Hypothalamus (tissue), 51 donors: Measurements from ENCODE around the gene LIMCH1.

ENCODE experiments used
- DNase-seq, 51 donors: peaks; one replicate each; lab custom pipeline; 2025; lab: John Stamatoyannopoulos, UW

The LIMCH1 gene

DNA sequence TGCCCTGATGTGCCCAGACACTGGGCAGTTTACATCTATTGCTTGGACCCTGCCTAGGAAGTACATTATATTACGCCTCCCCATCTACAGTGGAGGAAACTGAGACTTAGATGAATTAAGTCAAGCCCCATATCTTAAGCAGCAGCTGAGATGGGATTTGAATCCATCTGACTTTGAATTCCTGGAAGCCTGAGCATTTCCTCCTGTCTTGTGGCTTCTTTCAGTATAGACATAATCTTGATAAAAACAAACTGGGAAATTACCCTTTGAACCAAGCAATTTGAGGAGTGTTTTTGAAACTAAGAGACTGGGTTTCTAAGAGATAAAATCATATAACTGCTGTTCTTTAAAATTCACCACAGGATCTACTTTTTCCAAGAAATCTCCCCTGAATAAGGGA lies 18.6 kb downstream of the LIMCH1 start:
- no peak for DNase-seq

DNA sequence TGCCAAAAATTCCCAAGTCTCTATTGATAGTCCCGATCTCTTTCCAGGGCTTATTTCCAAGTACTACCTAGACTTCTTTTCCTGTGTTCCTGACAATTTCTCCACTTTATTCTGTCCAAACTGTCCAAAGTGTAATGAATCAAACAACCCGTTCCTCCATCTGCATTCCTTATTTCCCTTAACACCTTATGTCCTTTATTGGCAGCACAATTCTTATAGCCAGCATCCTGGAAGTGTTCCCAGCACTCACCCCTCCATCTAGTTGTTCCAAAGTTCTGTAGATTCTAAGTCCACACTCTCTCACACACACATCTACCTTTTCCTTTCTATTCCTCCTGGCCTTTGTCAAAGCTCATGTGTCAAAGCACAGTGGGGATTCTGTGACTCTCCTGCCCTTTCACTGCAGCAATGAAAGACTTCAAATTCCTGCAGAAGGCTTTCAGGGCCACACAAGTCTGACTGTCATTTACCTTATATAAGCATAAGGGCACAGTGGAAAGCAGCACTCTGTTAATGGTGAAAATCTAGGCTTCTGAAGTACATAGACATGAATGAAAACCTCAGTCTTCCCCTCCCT lies 22.1 kb downstream of the LIMCH1 start:
- DNase-seq, result no peak

DNA sequence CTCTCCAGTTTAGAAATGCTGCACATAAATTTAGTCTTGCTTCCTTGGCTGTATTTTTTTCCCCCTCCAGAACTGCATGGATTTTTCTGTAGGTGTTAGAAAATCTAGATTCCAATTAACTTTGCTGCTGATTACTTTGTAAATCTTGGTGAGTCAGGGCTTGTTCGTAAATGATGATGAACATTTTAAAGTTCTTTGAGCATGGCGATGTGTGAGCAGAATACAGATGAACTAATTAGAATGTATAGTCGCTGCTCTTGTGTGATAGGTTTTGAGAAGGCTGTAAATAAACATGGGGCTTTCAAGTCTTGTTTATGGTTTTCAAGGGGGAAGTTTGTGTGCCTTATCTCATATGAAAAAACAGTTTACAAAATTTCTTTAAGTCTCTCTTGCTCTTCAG lies 23.3 kb downstream of the LIMCH1 start:
- peak in 1 of 51 donors; percentile 8 for DNase-seq

DNA sequence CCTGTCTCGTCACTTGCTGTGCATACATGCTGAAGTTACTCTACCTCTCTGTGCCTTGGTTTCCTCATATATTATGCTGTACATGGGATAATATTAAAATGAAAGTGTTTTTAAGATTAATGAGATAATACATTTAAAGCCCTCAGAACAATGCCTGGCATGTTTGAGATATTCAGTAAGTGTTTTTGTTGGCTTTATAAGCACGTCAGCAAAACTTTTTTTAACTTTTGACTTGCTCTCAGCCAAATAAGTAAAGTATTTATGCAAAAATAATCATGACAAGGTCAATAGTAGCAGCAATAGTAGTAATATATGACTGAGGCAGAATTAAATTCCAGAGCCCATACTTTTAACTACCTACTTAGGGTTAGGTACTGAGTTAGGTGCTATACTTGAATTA lies 29.2 kb downstream of the LIMCH1 start:
- DNase-seq, result no peak

DNA sequence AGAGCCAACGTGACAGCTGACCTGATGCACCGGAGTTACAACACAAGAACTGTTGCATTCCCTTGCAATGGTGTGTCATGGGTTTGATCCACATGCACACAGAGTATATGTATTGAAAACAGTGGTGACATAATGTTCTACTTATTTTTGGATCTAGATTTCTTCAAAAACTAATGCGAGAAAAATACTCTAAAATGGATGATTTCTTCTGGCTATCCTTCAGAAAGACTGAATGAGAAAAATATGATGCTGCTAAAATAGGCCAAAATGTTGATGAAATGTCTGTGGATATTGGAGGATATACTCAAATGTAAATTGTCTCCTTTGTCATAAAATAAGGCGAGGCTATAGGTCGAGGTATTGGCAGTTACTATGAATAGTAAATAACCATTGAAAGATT lies 30.4 kb downstream of the LIMCH1 start:
- no peak for DNase-seq

DNA sequence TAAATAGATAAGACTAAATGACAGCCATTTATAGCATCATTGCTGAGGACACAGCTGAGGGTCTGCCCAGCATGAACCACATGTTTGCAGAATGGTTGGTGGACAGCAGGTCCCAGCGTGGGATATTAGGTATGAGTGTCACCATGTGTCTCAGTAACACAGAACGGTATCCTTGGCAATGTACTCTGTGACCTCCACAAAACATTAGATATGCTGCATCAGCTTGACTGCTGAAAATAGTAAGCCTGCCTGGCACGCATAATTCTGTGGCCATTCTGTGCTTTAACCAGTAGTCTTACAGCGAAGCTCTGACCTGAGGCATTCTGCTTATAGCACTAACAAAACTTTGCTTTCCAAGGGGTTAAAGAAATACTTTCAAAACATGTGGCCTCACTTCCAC lies 32.0 kb downstream of the LIMCH1 start:
- DNase-seq, result no peak

DNA sequence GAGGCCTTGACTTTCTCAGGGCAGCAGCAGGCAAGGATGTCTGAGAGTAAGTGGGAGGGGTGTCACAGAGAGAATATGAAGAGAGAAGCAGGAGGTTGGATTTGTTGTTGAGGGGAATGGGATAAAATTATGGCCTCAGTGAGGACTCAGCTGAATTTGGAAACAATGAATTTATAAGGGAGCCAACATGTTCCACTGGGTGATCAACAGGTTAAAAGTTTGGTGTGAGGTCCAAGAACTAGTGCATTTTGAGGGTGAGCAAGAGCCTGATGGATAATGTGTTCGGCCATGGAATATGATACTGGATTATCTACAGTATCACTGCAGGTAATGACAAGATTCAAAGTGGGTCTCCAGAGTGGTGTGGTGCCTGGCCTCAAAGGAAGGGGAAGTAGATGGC lies 33.5 kb downstream of the LIMCH1 start:
- no peak for DNase-seq

DNA sequence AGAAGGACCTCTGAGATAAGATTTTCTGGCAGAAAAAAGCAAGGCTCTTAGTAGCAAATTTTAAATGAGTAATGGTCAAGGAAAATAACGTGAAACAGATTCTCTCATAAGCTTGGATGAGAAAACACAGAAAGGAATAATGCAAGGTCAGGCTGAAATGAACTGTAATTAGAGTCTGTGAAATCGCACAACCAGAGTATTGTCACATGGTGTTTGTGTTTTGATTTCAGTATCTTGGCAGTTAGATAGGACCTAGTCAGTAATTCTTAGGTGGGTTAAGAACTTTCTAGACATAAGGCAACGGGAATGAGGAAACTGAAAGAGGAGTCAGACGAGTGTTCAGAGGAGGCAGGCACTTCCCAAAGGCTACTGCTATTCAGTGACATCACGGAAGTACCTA lies 34.6 kb downstream of the LIMCH1 start:
- no peak for DNase-seq

DNA sequence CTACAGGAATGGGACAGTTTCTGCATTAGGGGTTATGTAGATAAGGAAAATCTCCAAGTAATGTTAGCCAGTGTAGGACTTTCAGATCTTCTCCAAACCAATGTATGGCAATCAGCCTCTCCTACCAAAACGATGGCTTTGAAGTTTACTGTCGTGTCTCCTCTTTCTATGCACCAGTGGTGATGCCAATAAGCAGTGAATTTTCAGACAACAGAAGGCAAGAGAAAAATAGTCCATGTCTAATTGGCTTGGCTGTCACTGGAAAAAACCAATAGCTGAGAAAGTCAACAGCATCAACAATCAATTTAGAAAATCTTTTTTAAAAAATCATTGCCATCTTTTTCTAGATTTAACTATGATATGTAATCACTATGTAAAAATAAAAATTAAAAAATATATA lies 35.0 kb downstream of the LIMCH1 start:
- DNase-seq, result no peak

DNA sequence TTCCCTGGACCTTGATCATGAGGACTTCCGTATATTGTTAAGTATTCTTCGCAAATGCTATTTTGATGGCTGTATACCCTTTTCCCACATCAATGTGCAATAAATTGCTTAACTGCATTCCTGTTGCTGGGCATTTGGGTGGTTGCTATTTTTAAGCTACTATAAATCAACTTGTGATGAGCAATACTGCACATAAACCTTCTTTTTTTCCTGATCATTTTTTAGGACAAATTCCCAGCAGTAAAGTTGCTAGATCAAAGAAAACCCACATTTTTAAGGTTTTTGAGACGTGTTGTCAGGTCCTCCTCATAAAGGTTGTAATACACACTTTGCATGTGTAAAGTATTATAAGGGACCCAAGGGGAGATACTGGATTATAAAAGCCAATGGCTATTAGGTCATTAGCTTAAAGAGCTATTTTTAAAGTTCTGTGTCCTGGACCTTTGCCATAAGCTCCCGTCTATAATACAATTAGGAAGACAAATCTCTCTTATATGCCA lies 35.6 kb downstream of the LIMCH1 start:
- no peak for DNase-seq

DNA sequence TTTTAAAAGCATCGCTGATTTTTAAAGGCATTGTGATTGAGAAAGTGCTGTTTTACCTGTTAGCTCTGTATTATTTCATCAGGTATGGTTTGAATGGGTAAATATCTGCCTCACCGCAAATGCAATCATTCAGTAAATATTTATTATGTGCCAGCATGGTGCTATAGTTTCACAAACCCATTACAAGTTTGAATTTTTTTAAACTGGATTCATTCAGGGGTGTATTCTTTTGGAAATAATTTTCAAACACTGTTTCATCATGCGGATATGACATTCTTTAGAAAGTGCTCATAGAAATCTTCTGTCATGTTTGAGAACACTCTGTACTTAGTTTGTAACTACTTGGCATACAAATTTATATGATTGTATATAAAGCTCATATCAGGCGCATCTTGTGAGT lies 37.2 kb downstream of the LIMCH1 start:
- no peak for DNase-seq

DNA sequence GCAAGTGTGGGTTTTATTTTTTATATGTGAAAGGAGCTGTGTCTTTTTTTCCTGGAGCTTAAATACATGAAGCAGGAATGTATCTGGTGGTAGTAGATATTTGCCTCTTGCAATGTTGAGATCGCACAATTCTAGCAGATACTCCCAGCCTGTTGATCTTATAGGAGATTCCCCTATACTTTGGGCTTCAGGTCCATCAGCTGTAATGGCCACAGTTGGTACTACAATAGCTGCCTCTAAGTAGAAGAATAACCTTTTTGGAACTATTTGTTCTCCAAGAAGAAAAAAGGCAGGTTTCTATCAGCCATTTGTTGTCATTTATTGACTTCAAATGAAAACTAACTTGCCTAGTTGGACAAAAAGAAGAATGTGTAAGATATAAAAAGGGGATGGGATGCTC lies 37.7 kb downstream of the LIMCH1 start:
- DNase-seq, result no peak

DNA sequence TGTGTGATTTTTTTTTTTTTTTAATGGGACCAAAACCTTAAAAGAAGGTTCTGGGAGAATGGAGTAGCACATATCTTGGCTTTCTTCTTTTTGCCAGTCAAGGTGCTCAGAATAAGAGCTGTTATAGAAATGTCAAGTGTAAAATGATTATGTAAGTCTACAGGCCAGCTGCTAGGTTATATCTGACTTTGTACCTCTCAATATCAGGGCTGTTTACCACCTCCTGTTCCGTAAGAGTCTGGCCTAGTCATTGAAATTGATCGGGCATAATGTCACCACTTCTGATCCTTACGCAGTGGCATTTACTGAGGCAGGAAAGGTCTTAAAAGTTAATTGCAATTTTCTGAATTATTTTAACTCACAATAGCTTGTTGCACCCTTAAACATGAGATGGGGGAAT lies 41.1 kb downstream of the LIMCH1 start:
- DNase-seq, result no peak

DNA sequence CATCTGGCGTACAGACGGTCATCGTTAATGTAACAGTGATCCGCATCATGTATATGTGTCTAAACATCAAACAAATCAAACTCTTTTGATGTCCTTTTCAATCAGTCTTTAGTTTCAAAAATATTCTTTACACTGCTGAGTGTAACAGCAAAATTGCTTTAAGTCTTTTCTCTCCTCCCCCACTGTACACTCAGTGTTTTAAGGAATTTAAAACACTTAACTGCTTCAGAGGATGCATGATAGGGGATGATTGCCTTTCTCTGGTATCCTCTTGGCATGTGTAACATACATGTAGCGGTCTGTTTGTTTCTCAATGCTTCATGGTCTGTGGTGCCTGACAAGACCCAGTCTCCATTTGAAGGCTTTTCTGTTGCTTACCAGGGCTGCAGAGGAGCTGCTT lies 41.6 kb downstream of the LIMCH1 start:
- DNase-seq, result no peak

DNA sequence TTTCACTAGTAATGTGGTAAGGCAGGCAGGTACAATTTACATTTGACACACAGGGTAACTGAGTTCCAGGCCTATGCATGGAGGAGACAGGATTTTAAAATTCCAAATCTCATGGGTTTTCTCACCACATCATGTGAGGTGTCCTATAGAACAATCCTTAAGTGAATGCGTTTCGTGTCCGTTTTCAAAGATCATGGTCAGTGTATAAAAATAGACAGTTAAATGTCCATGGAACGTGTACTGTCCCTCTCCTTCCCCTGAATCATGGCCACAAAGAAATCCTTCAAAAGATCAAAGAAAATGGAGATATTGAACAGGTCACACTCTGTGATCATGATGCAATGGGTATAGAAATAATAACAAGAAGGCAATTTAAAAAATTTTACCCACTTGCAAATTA lies 42.0 kb downstream of the LIMCH1 start:
- no peak for DNase-seq

DNA sequence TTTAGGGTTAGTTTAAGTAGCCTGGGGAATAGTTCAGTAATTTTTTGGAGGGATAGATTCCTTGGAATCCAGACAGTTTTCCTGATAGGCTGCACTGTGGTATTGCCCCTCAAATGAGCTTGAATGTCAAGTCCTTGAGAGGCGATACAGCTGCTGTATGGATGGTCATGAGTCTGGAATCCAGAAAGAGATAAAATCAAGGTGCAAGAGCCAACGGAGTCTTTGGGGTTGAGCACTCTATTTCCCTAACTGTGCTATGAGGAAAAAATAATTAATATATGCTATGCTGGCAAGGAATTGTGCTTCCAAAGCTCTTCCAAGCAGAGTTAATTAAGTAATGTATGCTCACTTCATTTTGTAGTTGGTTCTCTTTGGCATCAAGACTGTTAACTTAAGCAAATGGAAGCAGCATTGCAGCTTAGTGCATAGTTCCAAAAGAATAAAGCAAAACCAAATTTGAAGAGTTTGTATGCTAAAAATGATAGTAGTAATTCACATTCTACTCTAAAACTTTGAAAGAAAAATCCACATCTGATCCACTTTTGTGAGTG lies 48.8 kb downstream of the LIMCH1 start:
- DNase-seq, result no peak

DNA sequence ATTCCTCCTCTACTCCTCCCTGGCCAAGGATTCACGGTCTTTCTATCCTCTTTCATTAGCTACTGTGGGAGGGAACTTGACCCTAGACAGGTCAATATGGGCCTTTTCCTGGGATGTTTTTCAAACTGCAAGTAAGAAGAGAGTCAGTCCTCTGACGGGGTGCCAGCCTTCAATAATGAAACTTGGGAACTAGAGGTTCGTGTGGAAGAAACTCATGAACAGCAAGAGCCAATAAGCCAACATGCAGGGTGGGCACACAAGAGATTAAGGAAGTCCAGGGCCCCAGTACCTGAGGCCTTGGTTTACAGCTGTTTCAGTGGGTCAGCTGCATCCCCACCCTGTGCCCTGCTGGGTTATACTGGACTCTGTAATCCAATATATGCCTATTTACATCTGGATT lies 49.3 kb downstream of the LIMCH1 start:
- DNase-seq, result no peak

DNA sequence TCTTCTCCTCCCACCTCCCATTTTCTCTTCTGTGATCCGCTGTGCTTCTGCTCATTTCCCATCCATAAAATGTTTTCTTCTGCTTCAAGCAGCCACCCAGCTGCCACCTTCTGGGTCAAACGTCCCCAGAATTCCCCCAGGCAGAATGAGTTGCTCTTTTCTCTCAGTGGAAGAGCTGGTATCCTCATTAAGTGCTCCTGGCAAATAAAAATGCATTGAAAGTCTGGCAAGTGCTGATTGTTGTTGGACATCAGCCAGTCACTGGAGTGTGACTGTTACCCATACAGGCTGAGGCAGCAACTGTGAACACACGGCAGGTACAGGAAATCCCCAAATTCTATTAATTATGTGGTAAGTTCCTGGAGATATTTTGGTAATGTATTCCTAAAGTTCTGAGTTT lies 52.6 kb downstream of the LIMCH1 start:
- DNase-seq, result peak in 4 of 51 donors; percentile 2 to 16 (median 14)

DNA sequence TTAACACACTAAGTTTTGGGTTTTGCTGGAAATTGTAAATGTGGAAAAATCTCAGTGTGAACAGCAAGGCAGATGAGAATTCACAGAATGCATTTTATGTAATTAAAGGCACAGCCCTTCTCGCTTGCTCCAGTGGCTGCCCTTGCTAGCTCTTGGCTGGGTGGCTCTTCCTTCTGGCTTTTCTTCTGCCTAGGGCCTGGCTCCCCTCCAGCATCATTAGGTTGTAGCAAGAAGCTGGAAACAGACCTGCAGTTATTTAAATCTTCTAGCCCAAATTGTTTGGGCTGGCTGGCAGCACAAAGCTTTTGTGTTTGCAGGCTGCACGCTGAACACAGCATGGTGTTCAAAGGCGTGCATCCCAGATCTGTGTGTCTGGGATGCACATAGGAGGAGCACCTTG lies 56.5 kb downstream of the LIMCH1 start:
- DNase-seq, result peak in 31 of 51 donors; percentile 6 to 66 (median 35)

DNA sequence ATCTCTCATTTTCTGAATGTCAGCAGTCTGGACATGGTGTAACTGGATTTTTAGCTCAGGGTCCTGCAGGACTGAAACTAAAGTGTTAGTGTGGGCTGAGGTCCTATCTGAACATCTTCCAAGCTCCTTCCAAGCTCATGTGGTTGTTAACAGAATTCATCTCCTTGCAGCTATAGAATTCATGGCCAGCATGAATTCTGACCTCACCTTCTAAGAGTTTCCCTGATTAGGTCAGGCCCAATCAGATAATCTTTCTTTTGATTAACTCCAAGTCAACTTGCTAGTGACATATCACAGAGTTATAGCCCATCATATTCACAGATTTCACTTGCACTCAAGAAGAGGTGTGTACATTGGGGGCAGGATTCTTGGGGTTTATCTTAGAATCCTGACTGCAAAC lies 59.5 kb downstream of the LIMCH1 start:
- DNase-seq, result no peak

DNA sequence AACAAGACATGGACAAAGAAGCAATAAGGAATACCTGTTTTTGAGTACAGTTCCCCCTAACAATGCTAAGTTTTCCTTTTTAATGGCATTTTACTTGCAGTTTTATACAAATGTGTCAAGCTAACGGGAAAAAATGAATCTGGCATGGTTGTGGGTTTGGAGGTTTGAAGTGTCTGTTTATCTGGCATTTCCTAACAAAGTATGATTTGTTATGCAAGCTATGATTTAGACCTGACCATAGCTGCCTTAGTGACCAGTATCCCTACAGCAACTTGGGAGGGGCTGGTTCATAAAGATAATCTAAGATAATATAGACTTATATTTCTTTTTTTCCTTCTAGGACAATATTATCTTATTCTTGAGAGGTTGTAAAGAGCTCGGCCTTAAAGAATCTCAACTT lies 60.6 kb downstream of the LIMCH1 start:
- no peak for DNase-seq

DNA sequence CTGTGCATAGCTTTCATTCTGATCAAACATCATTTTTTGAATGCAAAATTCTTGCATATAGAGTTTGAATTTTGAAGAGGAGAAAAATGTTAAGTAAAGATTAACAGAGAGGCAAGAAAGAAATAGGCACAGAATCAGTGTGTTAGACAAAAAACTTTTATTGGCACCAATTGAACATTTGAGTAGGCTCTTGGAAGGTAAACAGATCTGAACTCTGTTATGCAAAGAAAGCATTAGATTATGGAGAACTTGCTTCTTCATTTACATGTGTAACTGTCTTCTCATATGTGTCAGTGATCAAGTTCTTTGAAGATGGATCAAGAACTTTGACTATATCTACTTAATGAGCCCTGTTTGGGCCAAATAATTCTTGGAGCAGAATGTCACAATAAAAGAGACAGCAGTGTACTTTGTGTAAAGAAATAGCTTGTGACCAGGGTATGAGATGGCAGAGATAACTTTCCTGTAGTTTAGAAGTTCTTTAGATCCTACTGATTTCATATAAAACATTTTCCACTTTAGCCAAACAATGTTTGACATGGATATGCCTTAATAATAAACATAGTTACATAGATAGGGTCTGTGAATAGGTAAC lies 61.3 kb downstream of the LIMCH1 start:
- no peak for DNase-seq
